H1 (cell line): Measurements from ENCODE around the gene PTH2R. TPM values are rescaled to one million over a fixed set of nuclear protein-coding genes. Genes with fewer than 3 reads are reported as not detected.

Experiments used
- BACH1 ChIP-seq: IDR thresholded peaks from 2 replicates; pipeline ENCODE4 v1.6.1; 2012; ENCODE audit warnings: low read length, improper control_type of control experiment
- CTBP2 ChIP-seq: IDR thresholded peaks from 2 replicates; pipeline ENCODE4 v1.7.0; 2011; ENCODE audit warnings: borderline replicate concordance, mild to moderate bottlenecking, moderate library complexity, mixed read lengths, low read length; ENCODE audit not compliant: insufficient read depth, insufficient read length
- GTF2F1 ChIP-seq: IDR thresholded peaks from 2 replicates; pipeline ENCODE4 v1.6.1; 2012; ENCODE audit warnings: low read depth, low read length, improper control_type of control experiment, borderline replicate concordance
- RNF2 ChIP-seq: fragments of 200-900, 300-1000 bp; sonication (generic); IDR thresholded peaks from 2 replicates; pipeline ENCODE4 v1.7.1; 2016; ENCODE audit warnings: borderline replicate concordance, low read depth, mild to moderate bottlenecking, antibody characterized with exemption, low read length; ENCODE audit not compliant: poor library complexity, severe bottlenecking; ENCODE audit errors: missing control alignments
- polyA plus RNA-seq, 7 experiments: library from polyadenylated mRNA; depleted of rRNA in 3 of 7; stranded (reverse) in 5 of 7; unstranded in 2 of 7; fragments of >200 nt in 5 of 7; fragments of 200-250 nt in 2 of 7; gene quantifications; 1 replicate in 5 of 7; 2 replicates in 1 of 7; 4 replicates in 1 of 7; pipeline versions ENCODE4 v1.2.1 to v1.2.3, GENCODE V29; 2011 to 2013; ENCODE audit warnings: missing spikeins in 2 of 7, mixed read lengths in 2 of 7
- total RNA-seq: library from RNA; stranded (reverse); fragmentation: NEBNext Ultra II Directional; extraction: Animal tissue kit (Norgen Biotek cat#: 25700); gene quantifications from 2 replicates; pipeline ENCODE4 v1.2.1, GENCODE V29; 2021

Gene PTH2R
- total and polyA plus RNA-seq, 2 of the 8 experiments (the other 6 are each of a cell fraction or from before 2014, with no cell fraction given), result 0.19 to 0.38 TPM

- TF ChIP-seq CTBP2 (no peak), RNF2 (no peak), BACH1 (no peak), GTF2F1 (no peak)
Observed at GRCh38 chr2:208488686-208489564, 82.3 kb downstream of the PTH2R start (continued).
